ENCODE measurements around the gene FAM240A.

FAM240A gene

DNA sequence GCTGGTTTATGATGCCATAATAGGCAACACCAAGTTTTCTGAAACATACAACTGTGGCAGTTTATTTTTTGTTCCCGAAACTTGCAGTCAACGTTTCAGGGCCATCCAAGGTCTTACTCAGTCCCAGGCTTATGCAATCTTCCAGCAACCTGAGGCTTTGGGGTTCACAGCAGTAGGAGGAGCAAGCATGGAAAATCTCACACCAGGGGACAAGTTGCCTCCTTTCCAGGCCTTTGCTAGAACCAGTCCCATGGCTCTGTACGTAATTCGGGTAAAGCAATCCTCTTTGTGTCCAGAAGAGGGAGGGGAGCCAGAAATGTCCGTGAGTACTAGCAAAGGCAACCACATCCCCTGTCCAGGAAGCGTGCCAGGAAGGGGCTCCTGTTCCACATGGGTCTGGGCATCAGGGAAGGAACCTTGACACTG, 4.7 kb upstream of the FAM240A start:
- Histone ChIP-seq H3K27ac (ENCODE audit: low read depth, low read length) (no peak overlapping the region), H3K36me3 (ENCODE audit: control insufficient read depth, low read length) (no peaks in the 10 kb centered on the region)
- TF ChIP-seq CTCF (IDR thresholded peaks at IDR 0.05; ENCODE audit: low read depth, low read length, poor library complexity, severe bottlenecking) (peak; percentile 11), EZH2phosphoT487 (IDR thresholded peaks at IDR 0.05; ENCODE audit: borderline replicate concordance, low read length) (no peak)

DNA sequence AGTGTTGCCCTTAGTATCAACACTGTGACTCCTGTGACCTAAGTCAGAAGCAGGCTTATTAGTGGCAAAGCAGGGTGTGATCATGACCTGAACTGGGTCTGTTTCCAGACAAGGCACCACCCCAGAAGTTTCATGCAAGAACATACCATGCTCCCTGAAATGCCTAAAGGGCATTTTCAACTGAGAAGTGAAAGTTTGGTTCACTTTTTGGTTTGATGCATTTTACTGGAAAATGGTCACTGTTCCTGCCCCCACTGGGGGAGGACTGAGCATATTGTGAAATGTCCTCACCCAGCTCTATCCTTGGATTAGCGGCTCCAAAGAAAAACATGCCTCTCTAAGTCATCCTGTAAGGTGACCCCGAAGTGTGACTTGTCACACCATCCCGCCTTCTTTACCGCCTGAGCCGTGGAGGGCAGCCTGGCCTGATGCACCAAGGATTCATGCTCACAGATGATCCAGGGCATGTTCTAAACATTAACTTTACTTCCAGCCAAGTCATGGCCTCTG, 3.1 kb upstream of the FAM240A start:
- H4K20me1 ChIP-seq (ENCODE audit: control insufficient read depth, insufficient read depth, low read depth, low read length) = no peaks in the 10 kb centered on the region
- H3K4me2 ChIP-seq (ENCODE audit: low read length) = no peak overlapping the region
- no peaks in the 10 kb centered on the region for H3K9me2 ChIP-seq (replicated peaks; ENCODE audit: control insufficient read depth, low read length)
- H3K27me3 ChIP-seq (ENCODE audit: control insufficient read depth, low read length) = 0 out of 2 replicates have a peak, but pooled peaks cover 3% of the 10 kb centered on the region
- no peaks in the 10 kb centered on the region for H3K4me1 ChIP-seq (ENCODE audit: control insufficient read depth, low read length)
- TF ChIP-seq EZH2phosphoT487 (IDR thresholded peaks at IDR 0.05; ENCODE audit: borderline replicate concordance, low read length) (no peak), CTCF (IDR thresholded peaks at IDR 0.05; ENCODE audit: low read depth, low read length, poor library complexity, severe bottlenecking) (no peak)
- no peaks in the 10 kb centered on the region for H3K36me3 ChIP-seq (ENCODE audit: control insufficient read depth, low read length)
- H3F3A ChIP-seq (ENCODE audit: control insufficient read depth, insufficient read depth) = no peaks in the 10 kb centered on the region
- no peaks in the 10 kb centered on the region for H3K9me3 ChIP-seq (ENCODE audit: control insufficient read depth, insufficient read depth, low read length)
- no peaks in the 10 kb centered on the region for H3K79me2 ChIP-seq (ENCODE audit: control insufficient read depth, low read length)
- no peak overlapping the region for H3K27ac ChIP-seq (ENCODE audit: low read depth, low read length)
- no peak overlapping the region for H3K4me3 ChIP-seq (ENCODE audit: low read length)

More for the DNA sequence above, 4.7 kb upstream of the FAM240A start:
- Histone ChIP-seq H3K4me1 (ENCODE audit: control insufficient read depth, low read length) (no peaks in the 10 kb centered on the region), H3K9me3 (ENCODE audit: control insufficient read depth, insufficient read depth, low read length) (no peaks in the 10 kb centered on the region), H3K4me3 (ENCODE audit: low read length) (no peak overlapping the region), H3K4me2 (ENCODE audit: low read length) (no peak overlapping the region), H4K20me1 (ENCODE audit: control insufficient read depth, insufficient read depth, low read depth, low read length) (no peaks in the 10 kb centered on the region), H3F3A (ENCODE audit: control insufficient read depth, insufficient read depth) (no peaks in the 10 kb centered on the region), H3K9me2 (replicated peaks; ENCODE audit: control insufficient read depth, low read length) (no peaks in the 10 kb centered on the region), H3K79me2 (ENCODE audit: control insufficient read depth, low read length) (no peaks in the 10 kb centered on the region), H3K27me3 (ENCODE audit: control insufficient read depth, low read length) (0 out of 2 replicates have a peak, but pooled peaks cover 3% of the 10 kb centered on the region)

DNA sequence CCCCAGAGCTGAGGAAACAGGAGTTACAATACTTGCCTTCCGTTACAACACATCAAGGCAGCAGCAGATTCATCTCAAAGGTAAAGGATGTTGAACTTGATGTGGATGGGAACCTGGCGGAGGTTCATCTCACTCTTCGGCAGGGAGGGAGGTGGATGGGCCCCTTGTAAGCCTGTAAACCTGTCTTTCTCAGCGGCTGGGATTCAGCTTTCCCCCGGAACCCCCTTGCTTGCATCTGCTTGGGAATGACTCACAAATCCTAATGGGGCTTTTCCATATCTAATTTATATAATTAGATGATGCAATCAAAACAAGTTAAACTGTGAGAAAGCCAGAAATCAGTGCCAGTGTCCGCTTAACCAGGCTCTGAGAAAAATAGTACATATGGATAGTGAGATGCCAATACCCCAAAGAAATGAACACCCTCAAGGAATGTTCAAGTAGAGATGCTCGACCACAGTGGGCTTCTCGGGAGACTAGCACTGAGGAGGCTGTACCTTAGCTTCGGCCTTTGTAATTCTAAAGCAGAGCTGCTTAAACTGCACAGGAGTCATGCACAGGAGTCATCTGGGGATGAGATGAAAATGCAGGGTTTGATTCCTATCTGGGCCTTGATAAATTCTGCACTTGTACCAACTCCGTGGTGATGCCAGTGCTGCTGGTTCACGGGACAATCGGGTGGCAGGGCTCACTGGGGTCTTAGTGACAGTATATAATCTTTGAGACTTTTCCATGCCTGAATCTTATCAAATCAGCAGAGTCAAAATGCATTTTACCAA, 2.2 kb upstream of the FAM240A start:
- Histone ChIP-seq H3K4me3 (ENCODE audit: low read length) (no peak overlapping the region), H3K27ac (ENCODE audit: low read depth, low read length) (no peak overlapping the region), H3K4me1 (ENCODE audit: control insufficient read depth, low read length) (no peaks in the 10 kb centered on the region)

More for the DNA sequence above, 2.2 kb upstream of the FAM240A start:
- H3K9me3 ChIP-seq (ENCODE audit: control insufficient read depth, insufficient read depth, low read length) = no peaks in the 10 kb centered on the region
- H3K27me3 ChIP-seq (ENCODE audit: control insufficient read depth, low read length) = peaks cover 4% of the 10 kb centered on the region; the same call in 1 of the 2 replicates
- H3F3A ChIP-seq (ENCODE audit: control insufficient read depth, insufficient read depth) = no peaks in the 10 kb centered on the region
- no peak overlapping the region for H3K4me2 ChIP-seq (ENCODE audit: low read length)
- no peak for TF ChIP-seq EZH2phosphoT487 (IDR thresholded peaks at IDR 0.05; ENCODE audit: borderline replicate concordance, low read length)
- H3K79me2 ChIP-seq (ENCODE audit: control insufficient read depth, low read length) = no peaks in the 10 kb centered on the region
- H3K36me3 ChIP-seq (ENCODE audit: control insufficient read depth, low read length) = no peaks in the 10 kb centered on the region
- no peaks in the 10 kb centered on the region for H4K20me1 ChIP-seq (ENCODE audit: control insufficient read depth, insufficient read depth, low read depth, low read length)
- H3K9me2 ChIP-seq (replicated peaks; ENCODE audit: control insufficient read depth, low read length) = no peaks in the 10 kb centered on the region

Measured in DOHH2 (cell line).